Lower leg skin (tissue), 3 donors: Measurements from ENCODE around the gene VSTM2L.

ENCODE experiments used
- CTCF ChIP-seq, 3 donors: fragments of 450-650 bp; IDR thresholded peaks; one replicate each; pipeline ENCODE4 v1.5.1; 2016; ENCODE audit warnings: antibody characterized with exemption in 3 of 3, mild to moderate bottlenecking in 3 of 3, moderate library complexity in 2 of 3
- POLR2A ChIP-seq, 2 donors: fragments of 450-650 bp; IDR thresholded peaks; one replicate each; pipeline ENCODE4 v1.6.1; 2016 to 2017; ENCODE audit warnings: antibody characterized with exemption in 2 of 2, mild to moderate bottlenecking in 1 of 2, moderate library complexity in 1 of 2

GRCh38 chr20:37890643-37891042 lies 12.3 kb upstream of the VSTM2L start:
- no peak for TF ChIP-seq CTCF (IDR thresholded peaks at IDR 0.05)
- TF ChIP-seq POLR2A (IDR thresholded peaks at IDR 0.05) = no peak
